Transverse colon (tissue), 4 donors: ENCODE measurements around the gene CCDC70.

Experiments used
- CTCF ChIP-seq, 5 experiments: fragments of 200-600 bp in 3 of 5; fragments of 450-650 bp in 2 of 5; sonication (generic) in 3 of 5; IDR thresholded peaks; 1 replicate in 2 of 5; 2 replicates in 3 of 5; pipeline ENCODE4 v1.5.1; 2016 to 2017; ENCODE audit warnings: antibody characterized with exemption in 5 of 5, inconsistent platforms in 3 of 5, mild to moderate bottlenecking in 2 of 5, moderate library complexity in 1 of 5
- POLR2A ChIP-seq: fragments of 450-650 bp; IDR thresholded peaks from one replicate; pipeline ENCODE4 v1.6.1; 2016; ENCODE audit warnings: antibody characterized with exemption, mild to moderate bottlenecking, moderate library complexity
- POLR2AphosphoS5 ChIP-seq, 3 donors: sonication (generic); formaldehyde crosslinking; IDR thresholded peaks; one replicate each; pipeline ENCODE4 v1.6.1; 2016; ENCODE audit warnings: antibody characterized with exemption in 3 of 3

GRCh38 chr13:51820016-51820597 lies 41.7 kb upstream of the CCDC70 start:
- TF ChIP-seq CTCF (IDR thresholded peaks at IDR 0.05): no peak
- no peak for TF ChIP-seq POLR2A
- no peak for TF ChIP-seq POLR2AphosphoS5 (IDR thresholded peaks at IDR 0.05)
